Fibroblast of skin of right quadriceps (primary cell): Measurements from ENCODE around the gene ITK.

Source experiments
- DNase-seq: peaks from one replicate; pipeline ENCODE4 v3.0.0-alpha.2; 2013

Gene ITK

DNA sequence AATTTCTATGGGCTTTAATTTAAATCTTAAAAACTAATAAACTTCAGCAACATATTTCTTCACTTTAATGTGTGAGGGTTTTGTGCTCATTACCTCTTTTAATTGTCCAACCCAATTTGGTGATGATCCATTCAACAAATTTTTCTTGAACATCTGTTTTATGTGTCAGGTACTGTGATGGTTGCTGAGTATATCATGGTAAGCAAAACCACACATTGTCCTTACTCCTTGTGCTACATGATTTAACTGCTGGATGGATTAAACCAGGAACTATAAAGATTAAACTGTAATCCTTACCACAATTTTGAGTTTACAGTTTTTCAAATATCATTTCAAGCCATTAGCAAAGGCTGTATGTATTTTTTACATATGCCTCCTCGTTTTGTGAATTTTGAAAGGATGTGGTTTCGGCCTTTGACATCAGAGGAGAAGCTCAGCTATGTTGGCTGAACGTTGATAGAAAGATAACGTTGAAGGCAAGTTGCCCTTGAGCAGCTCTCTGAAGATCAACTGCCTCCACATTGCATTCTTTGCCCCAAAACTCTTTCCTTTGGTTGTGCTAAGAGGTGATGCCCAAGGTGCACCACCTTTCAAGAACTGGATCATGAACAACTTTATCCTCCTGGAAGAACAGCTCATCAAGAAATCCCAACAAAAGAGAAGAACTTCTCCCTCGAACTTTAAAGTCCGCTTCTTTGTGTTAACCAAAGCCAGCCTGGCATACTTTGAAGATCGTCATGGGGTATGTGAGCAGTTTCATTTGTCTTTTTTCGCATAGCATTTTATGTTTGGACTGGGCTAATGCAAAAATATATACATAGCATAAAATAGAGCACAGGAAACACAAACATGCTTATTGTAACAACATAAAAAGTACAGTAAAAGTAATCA is at the start of gene ITK:
Gene ITK, plus strand, starts transcription at position 467 of the 891 bp plus-strand sequence. Its CDS starts 138 bp downstream, at position 605.
- DNase-seq, result no peak

DNA sequence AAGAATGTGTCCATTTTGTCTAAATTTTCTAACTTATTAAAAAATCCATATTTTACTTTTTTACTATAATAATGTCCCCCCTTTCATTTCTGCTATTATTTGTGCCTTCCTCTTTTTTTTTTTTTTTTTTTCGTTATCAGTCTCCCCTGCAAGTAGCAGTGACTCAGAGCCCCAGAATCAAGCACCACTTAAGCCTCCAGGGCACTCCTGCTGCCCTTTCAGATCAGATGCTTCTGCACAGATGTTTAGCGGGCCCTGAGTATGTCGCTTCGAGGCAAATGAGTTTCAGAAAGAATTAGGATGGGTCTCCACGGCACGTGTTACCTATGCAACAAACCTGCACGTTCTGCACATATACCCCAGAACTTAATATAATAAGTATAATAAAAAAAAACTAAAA is 49.7 kb upstream of the ITK start:
- no peak for DNase-seq

- DNase-seq, result no peak
These were observed 48.4 kb upstream of the ITK start for GRCh38 chr5:157132281-157132612.

DNA sequence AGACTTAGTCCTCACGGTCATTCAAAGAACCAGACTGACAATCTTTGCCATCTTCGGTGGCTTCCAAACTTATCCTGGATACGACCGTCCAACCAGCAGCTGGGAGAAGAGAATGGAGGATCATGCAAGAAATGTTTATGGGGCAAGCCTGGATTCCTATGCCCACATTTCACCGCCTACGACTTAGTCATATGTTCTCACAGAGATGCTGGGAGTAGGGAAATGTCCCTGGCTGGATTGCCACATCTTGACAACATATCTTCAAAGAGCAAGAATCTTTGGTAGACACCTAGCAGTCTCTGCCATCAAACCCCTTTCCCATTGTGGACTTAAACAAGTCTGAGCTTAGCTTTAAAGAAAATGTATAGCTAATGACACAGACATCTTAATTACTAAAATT is 42.9 kb upstream of the ITK start:
- DNase-seq, result peak; percentile 4

- DNase-seq, result peak; percentile 100
These were observed 38.1 kb upstream of the ITK start, which contains the start of gene MED7 for GRCh38 chr5:157142317-157143126. MED7 (minus strand) TSS chr5:157142865; CDS start chr5:157139431, 3,434 bp downstream.

GRCh38 chr5:157143127-157143971 is 37.3 kb upstream of the ITK start:
- DNase-seq, result peak; percentile 39

DNA sequence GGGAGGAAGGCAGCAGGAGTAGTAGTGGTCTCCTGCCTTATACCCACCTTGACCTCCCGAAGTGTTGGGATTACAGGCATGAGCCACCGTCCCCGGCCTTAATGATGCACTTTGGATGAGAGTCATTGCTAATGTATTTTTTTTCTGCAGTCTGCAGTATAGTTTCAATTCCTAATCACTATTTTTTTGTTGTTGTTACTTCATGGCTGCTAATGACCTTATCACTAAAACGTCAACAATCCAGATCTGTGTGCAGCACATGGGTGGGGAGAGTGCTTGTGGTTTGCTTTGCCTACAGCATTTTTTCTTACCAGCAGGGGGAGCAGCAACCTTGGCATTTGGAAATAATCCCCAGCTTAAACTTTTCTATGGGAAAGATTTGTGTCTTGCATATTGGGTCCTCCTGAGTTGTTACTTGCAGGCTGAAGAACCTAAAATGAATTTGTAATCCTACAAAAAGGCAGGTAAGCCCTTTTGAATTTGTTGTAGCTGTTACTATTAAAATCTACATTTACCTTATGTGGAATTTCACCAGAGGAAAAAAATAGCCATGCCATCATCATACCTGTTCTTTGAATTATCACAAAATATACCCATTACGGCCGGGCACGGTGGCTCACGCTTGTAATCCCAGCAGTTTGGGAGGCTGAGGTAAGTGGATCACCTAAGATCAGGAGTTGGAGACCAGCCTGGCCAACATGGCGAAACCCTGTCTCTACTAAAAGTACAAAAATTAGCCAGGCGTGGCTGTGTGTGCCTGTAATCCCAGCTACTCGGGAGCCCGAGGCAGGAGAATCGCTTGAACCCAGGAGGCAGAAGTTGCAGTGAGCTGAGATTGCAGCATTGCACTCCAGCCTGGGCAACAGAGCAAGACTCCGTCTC is 31.7 kb upstream of the ITK start:
- DNase-seq, result peak; percentile 67

DNA sequence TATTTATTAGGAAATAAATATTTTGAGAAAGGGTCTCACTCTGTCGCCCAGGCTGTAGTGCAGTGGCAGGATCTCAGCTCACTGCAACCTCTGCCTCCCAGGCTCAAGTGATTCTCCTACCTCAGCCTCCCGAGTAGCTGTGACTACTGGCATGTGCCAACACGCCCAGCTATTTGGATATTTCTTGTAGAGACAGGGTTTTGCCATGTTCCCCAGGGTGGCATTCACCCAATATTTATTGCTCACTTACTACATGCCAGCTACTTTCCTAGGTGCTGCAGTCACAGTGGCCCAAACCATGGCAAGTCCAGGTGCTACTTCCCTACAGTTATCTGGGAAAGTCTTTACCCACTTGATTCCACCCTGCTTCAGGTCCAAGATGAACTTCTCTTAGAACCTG is 29.6 kb upstream of the ITK start:
- DNase-seq, result no peak

- no peak for DNase-seq
These were observed 25.3 kb upstream of the ITK start for GRCh38 chr5:157155297-157155696.

GRCh38 chr5:157157293-157157891 is 23.2 kb upstream of the ITK start:
- no peak for DNase-seq

GRCh38 chr5:157159209-157159751 is 21.4 kb upstream of the ITK start:
- no peak for DNase-seq

- DNase-seq, result no peak
These were observed 20.6 kb upstream of the ITK start for GRCh38 chr5:157160001-157160400.

DNA sequence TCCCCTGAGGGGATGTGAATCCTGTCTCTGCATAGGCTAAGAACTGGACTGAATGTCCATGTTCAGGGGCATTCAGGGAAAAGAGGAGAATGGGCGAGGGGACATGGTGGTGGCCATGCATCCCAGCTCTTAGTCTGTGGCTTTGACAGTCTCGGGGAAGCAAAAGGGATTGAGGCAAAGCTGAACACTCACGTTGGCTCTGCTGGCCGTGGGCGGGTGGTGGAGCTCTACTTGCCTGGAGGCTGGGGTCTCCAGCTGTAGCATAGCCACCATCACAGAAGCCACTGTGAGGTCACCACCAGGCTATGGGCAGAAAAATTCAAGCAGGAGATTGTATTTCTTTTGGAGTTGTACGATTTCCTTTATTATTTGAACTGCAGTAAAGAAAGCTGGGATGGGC is 18.6 kb upstream of the ITK start:
- no peak for DNase-seq

GRCh38 chr5:157162919-157163510 is 17.6 kb upstream of the ITK start:
- DNase-seq, result no peak

- no peak for DNase-seq
These were observed 16.1 kb upstream of the ITK start for GRCh38 chr5:157164521-157164920.

DNA sequence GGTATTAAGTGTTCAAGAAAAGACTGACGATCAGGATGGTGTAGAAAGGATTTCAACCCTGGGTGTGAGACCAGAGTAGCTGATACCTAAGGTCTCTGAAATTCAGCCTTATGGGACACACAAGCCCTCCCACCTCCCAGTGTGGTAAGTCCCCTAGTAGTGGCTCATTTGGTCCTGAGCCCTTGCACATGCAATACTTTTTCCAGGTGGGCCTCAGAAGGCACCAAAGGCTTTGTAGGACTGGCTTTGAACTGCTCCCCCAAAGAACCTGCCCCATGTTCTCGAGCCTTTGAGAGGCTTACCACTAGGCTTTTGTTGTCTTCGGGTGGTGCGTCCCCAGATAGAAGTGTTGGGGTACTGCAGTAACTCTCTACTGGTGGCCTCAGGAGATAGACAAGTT is 15.4 kb upstream of the ITK start:
- no peak for DNase-seq

GRCh38 chr5:157165668-157166067 is 15.0 kb upstream of the ITK start:
- DNase-seq, result no peak

GRCh38 chr5:157166214-157167213 is 14.1 kb upstream of the ITK start, which contains the start of gene GARIN3:
GARIN3 (minus strand) TSS chr5:157166264; CDS start chr5:157166168, 96 bp downstream.
- no peak for DNase-seq

GRCh38 chr5:157167214-157167621 is 13.4 kb upstream of the ITK start:
- peak; percentile 93 for DNase-seq
